ENCODE data around the gene TCHHL1. TPM values are rescaled to one million over a fixed set of nuclear protein-coding genes. Genes with fewer than 3 reads are reported as not detected.

TCHHL1 gene
- total and polyA plus RNA-seq, 9 of the 15 experiments (the other 6 are each of a cell fraction or from before 2014, with no cell fraction given) = not detected

GRCh38 chr1:152036267-152037216 is 52.3 kb downstream of the TCHHL1 start, which contains the start of gene S100A11 (continued):
- 0 out of 2 replicates have a peak, but pooled peaks have one; percentile 31 for TF ChIP-seq HMBOX1 (IDR thresholded peaks at IDR 0.05)
- TF ChIP-seq ETV1 (tag; conservative IDR thresholded peaks at IDR 0.05; ENCODE audit: low read depth) = peak; percentile 31; the same call in 1 of the 2 replicates
- TF ChIP-seq TAF1 (IDR thresholded peaks at IDR 0.05; ENCODE audit: control insufficient read depth, extremely low read depth, insufficient read depth, low read length, severe bottlenecking) = peak; percentile 90
- TF ChIP-seq ZNF274 (IDR thresholded peaks at IDR 0.05; ENCODE audit: borderline replicate concordance, low read depth, low read length) = no peak
- TF ChIP-seq TEAD4 (IDR thresholded peaks at IDR 0.05; ENCODE audit: low read length) = peak; percentile 32; the same call in 1 of the 2 replicates
- no peak for TF ChIP-seq TEAD4 (CRISPR knock-in tag; IDR thresholded peaks at IDR 0.05; ENCODE audit: borderline replicate concordance)
- TF ChIP-seq ARID1B (IDR thresholded peaks at IDR 0.05) = no peak; the same call in 1 of the 2 replicates
- no peak for TF ChIP-seq ZSCAN32 (CRISPR knock-in tag; IDR thresholded peaks at IDR 0.05)
- peak; percentile 33 for TF ChIP-seq L3MBTL2 (IDR thresholded peaks at IDR 0.05)
- TF ChIP-seq EGR1 (conservative IDR thresholded peaks at IDR 0.05) = peak; percentile 77
- TF ChIP-seq HDAC1 (IDR thresholded peaks at IDR 0.05) = peak in 1 of 2 experiments; percentile 12; a peak in 1 of 4 replicates
- 0 out of 2 replicates have a peak, but pooled peaks have one; percentile 44 for TF ChIP-seq NBN (IDR thresholded peaks at IDR 0.05; ENCODE audit: low read depth)
- TF ChIP-seq RBM25 (IDR thresholded peaks at IDR 0.05; ENCODE audit: low read depth, low read length, severe bottlenecking) = no peak
- peak; percentile 86 for TF ChIP-seq TFAP4 (CRISPR knock-in tag; IDR thresholded peaks at IDR 0.05; ENCODE audit: borderline replicate concordance)
- TF ChIP-seq MITF (IDR thresholded peaks at IDR 0.05) = no peak
- TF ChIP-seq PTBP1 (IDR thresholded peaks at IDR 0.05; ENCODE audit: low read depth, low read length) = peak; percentile 7; the same call in 1 of the 2 replicates
- no peak for TF ChIP-seq NONO (IDR thresholded peaks at IDR 0.05; ENCODE audit: low read depth in 2 of 2, low read length in 1 of 2)
- TF ChIP-seq THAP12 (CRISPR knock-in tag; IDR thresholded peaks at IDR 0.05) = peak; percentile 79
- TF ChIP-seq ARID2 (IDR thresholded peaks at IDR 0.05) = no peak
- no peak for TF ChIP-seq ZNF239 (CRISPR knock-in tag; IDR thresholded peaks at IDR 0.05)
